Central memory CD8-positive, alpha-beta T cell (primary cell): ENCODE measurements around the gene EFCAB6.

Source experiments
- ATAC-seq: fragments of 150-1000 bp; cut with Tn5 transposase; replicated peaks from 2 replicates; pipeline ENCODE4 v1.10.0; 2022; ENCODE audit warnings: mild to moderate bottlenecking, moderate FRiP score, moderate number of reproducible peaks; ENCODE audit not compliant: poor library complexity, severe bottlenecking; ENCODE audit errors: extremely low read depth
- DNase-seq, 2 donors: peaks; one replicate each; pipeline ENCODE4 v3.0.0; 2021; ENCODE audit warnings: low spot score in 2 of 2
- H3K27ac Mint-ChIP-seq: one replicate; pipeline ENCODE4 v1.8.0; 2022; ENCODE audit warnings: low read depth, mild to moderate bottlenecking, moderate library complexity, mixed read lengths
- H3K27me3 Mint-ChIP-seq: one replicate; pipeline ENCODE4 v1.8.0; 2022; ENCODE audit warnings: mixed read lengths
- H3K36me3 Mint-ChIP-seq: one replicate; pipeline ENCODE4 v1.8.0; 2022; ENCODE audit warnings: mild to moderate bottlenecking, moderate library complexity, mixed read lengths; ENCODE audit not compliant: insufficient read depth
- H3K4me1 Mint-ChIP-seq: one replicate; pipeline ENCODE4 v1.8.0; 2022; ENCODE audit warnings: mixed read lengths
- H3K4me3 Mint-ChIP-seq: one replicate; pipeline ENCODE4 v1.8.0; 2022; ENCODE audit warnings: mild to moderate bottlenecking, moderate library complexity, mixed read lengths
- H3K9me3 Mint-ChIP-seq: one replicate; pipeline ENCODE4 v1.8.0; 2022; ENCODE audit warnings: mixed read lengths

EFCAB6 gene

GRCh38 chr22:43755452-43755851, 56.7 kb downstream of the EFCAB6 start:
- peaks cover 54% of the 10 kb centered on the region for H3K27me3 Mint-ChIP-seq
- H3K4me3 Mint-ChIP-seq = no peak overlapping the region
- H3K9me3 Mint-ChIP-seq = no peaks in the 10 kb centered on the region
- ATAC-seq (no peak), DNase-seq (no peak)
- H3K27ac Mint-ChIP-seq = no peak overlapping the region
- peaks cover 2% of the 10 kb centered on the region for H3K36me3 Mint-ChIP-seq
- H3K4me1 Mint-ChIP-seq = no peaks in the 10 kb centered on the region

- H3K27me3 Mint-ChIP-seq = peaks cover 55% of the 10 kb centered on the region
- H3K4me1 Mint-ChIP-seq = no peaks in the 10 kb centered on the region
- no peak overlapping the region for H3K4me3 Mint-ChIP-seq
- no peak overlapping the region for H3K27ac Mint-ChIP-seq
- peaks cover 2% of the 10 kb centered on the region for H3K36me3 Mint-ChIP-seq
- DNase-seq (no peak), ATAC-seq (no peak)
- H3K9me3 Mint-ChIP-seq = no peaks in the 10 kb centered on the region
Observed at GRCh38 chr22:43755011-43755410, 57.1 kb downstream of the EFCAB6 start.

GRCh38 chr22:43754176-43754575, 57.9 kb downstream of the EFCAB6 start:
- DNase-seq (no peak), ATAC-seq (no peak)
- no peaks in the 10 kb centered on the region for H3K4me1 Mint-ChIP-seq
- no peak overlapping the region for H3K27ac Mint-ChIP-seq
- peaks cover 61% of the 10 kb centered on the region for H3K27me3 Mint-ChIP-seq
- no peaks in the 10 kb centered on the region for H3K9me3 Mint-ChIP-seq
- H3K36me3 Mint-ChIP-seq = peaks cover 2% of the 10 kb centered on the region
- no peak overlapping the region for H3K4me3 Mint-ChIP-seq

GRCh38 chr22:43753688-43754087, 58.4 kb downstream of the EFCAB6 start:
- peaks cover 2% of the 10 kb centered on the region for H3K36me3 Mint-ChIP-seq
- H3K27me3 Mint-ChIP-seq = peaks cover 61% of the 10 kb centered on the region
- H3K4me1 Mint-ChIP-seq = no peaks in the 10 kb centered on the region
- no peaks in the 10 kb centered on the region for H3K9me3 Mint-ChIP-seq
- DNase-seq (no peak), ATAC-seq (no peak)
- no peak overlapping the region for H3K27ac Mint-ChIP-seq
- no peak overlapping the region for H3K4me3 Mint-ChIP-seq

- no peak overlapping the region for H3K27ac Mint-ChIP-seq
- DNase-seq = no peak
- H3K4me3 Mint-ChIP-seq = no peak overlapping the region
- no peaks in the 10 kb centered on the region for H3K9me3 Mint-ChIP-seq
- ATAC-seq = no peak
- no peaks in the 10 kb centered on the region for H3K36me3 Mint-ChIP-seq
- no peaks in the 10 kb centered on the region for H3K4me1 Mint-ChIP-seq
- peaks cover 62% of the 10 kb centered on the region for H3K27me3 Mint-ChIP-seq
Observed at GRCh38 chr22:43750751-43751150, 61.4 kb downstream of the EFCAB6 start.

GRCh38 chr22:43749473-43749872, 62.6 kb downstream of the EFCAB6 start:
- ATAC-seq (no peak), DNase-seq (no peak)
- Mint-ChIP-seq H3K27me3 (peaks cover 62% of the 10 kb centered on the region), H3K9me3 (no peaks in the 10 kb centered on the region), H3K4me1 (no peaks in the 10 kb centered on the region), H3K4me3 (no peak overlapping the region), H3K27ac (no peak overlapping the region), H3K36me3 (no peaks in the 10 kb centered on the region)

GRCh38 chr22:43747877-43748276, 64.2 kb downstream of the EFCAB6 start:
- Mint-ChIP-seq H3K36me3 (no peaks in the 10 kb centered on the region), H3K4me1 (no peaks in the 10 kb centered on the region), H3K9me3 (no peaks in the 10 kb centered on the region), H3K27me3 (peaks cover 52% of the 10 kb centered on the region), H3K27ac (no peak overlapping the region), H3K4me3 (no peak overlapping the region)
- DNase-seq (no peak), ATAC-seq (no peak)

- no peaks in the 10 kb centered on the region for H3K9me3 Mint-ChIP-seq
- H3K27me3 Mint-ChIP-seq = peaks cover 45% of the 10 kb centered on the region
- H3K4me1 Mint-ChIP-seq = no peaks in the 10 kb centered on the region
Observed at GRCh38 chr22:43747058-43747457, 65.0 kb downstream of the EFCAB6 start.

GRCh38 chr22:43745783-43746356, 66.2 kb downstream of the EFCAB6 start:
- Mint-ChIP-seq H3K36me3 (no peaks in the 10 kb centered on the region), H3K27me3 (peaks cover 37% of the 10 kb centered on the region), H3K4me3 (no peak overlapping the region), H3K4me1 (no peaks in the 10 kb centered on the region), H3K27ac (no peak overlapping the region), H3K9me3 (no peaks in the 10 kb centered on the region)
- ATAC-seq (no peak), DNase-seq (no peak)

More at GRCh38 chr22:43747058-43747457, 65.0 kb downstream of the EFCAB6 start:
- no peak overlapping the region for H3K4me3 Mint-ChIP-seq
- no peak for ATAC-seq
- H3K36me3 Mint-ChIP-seq = no peaks in the 10 kb centered on the region
- no peak overlapping the region for H3K27ac Mint-ChIP-seq
- DNase-seq = no peak

GRCh38 chr22:43745411-43745770, 66.7 kb downstream of the EFCAB6 start:
- Mint-ChIP-seq H3K4me3 (no peak overlapping the region), H3K27ac (no peak overlapping the region), H3K36me3 (no peaks in the 10 kb centered on the region), H3K27me3 (peaks cover 35% of the 10 kb centered on the region), H3K4me1 (no peaks in the 10 kb centered on the region), H3K9me3 (no peaks in the 10 kb centered on the region)
- DNase-seq (no peak), ATAC-seq (no peak)

- Mint-ChIP-seq H3K36me3 (no peaks in the 10 kb centered on the region), H3K9me3 (no peaks in the 10 kb centered on the region), H3K27me3 (peaks cover 33% of the 10 kb centered on the region), H3K27ac (no peak overlapping the region), H3K4me3 (no peak overlapping the region), H3K4me1 (no peaks in the 10 kb centered on the region)
- ATAC-seq (no peak), DNase-seq (no peak)
Observed at GRCh38 chr22:43744700-43745410, 67.2 kb downstream of the EFCAB6 start.

- no peak overlapping the region for H3K27ac Mint-ChIP-seq
- H3K36me3 Mint-ChIP-seq = no peaks in the 10 kb centered on the region
- H3K9me3 Mint-ChIP-seq = no peaks in the 10 kb centered on the region
- DNase-seq (no peak), ATAC-seq (no peak)
- no peak overlapping the region for H3K4me3 Mint-ChIP-seq
- H3K4me1 Mint-ChIP-seq = no peaks in the 10 kb centered on the region
- peaks cover 25% of the 10 kb centered on the region for H3K27me3 Mint-ChIP-seq
Observed at GRCh38 chr22:43743929-43744643, 68.0 kb downstream of the EFCAB6 start.

- no peaks in the 10 kb centered on the region for H3K9me3 Mint-ChIP-seq
- no peaks in the 10 kb centered on the region for H3K4me1 Mint-ChIP-seq
- ATAC-seq = no peak
- no peak overlapping the region for H3K27ac Mint-ChIP-seq
- peaks cover 15% of the 10 kb centered on the region for H3K27me3 Mint-ChIP-seq
- DNase-seq = no peak
- H3K36me3 Mint-ChIP-seq = no peaks in the 10 kb centered on the region
- no peak overlapping the region for H3K4me3 Mint-ChIP-seq
Observed at GRCh38 chr22:43743131-43743530, 69.0 kb downstream of the EFCAB6 start.
